H1 (cell line): ENCODE data around the gene PAX5. TPM values are rescaled to one million over a fixed set of nuclear protein-coding genes. Genes with fewer than 3 reads are reported as not detected.

Experiments
- CTCF ChIA-PET: fragments of 300-600 bp; sonication (Branson Sonifier 250); formaldehyde crosslinking; loops from one replicate; lab custom pipeline; 2021; ENCODE audit not compliant: partially characterized antibody; lab: Charles Lee
- POLR2A ChIA-PET: fragments of 300-600 bp; sonication (Branson Sonifier 250); formaldehyde crosslinking; loops from one replicate; lab custom pipeline; 2021; ENCODE audit warnings: inconsistent platforms; ENCODE audit not compliant: partially characterized antibody; lab: Charles Lee
- DNase-seq, 2 experiments: peaks; one replicate each; pipeline versions ENCODE4 v3.0.0 to v3.0.0-alpha.2; 2010 to 2022; ENCODE audit warnings: low spot score in 2 of 2, low read depth in 1 of 2, mixed read lengths in 1 of 2
- FAIRE-seq: peaks from 2 replicates; lab custom pipeline; 2011; peaks lifted over from hg19 to GRCh38; lab: Jason Lieb, UNC
- H2AFZ ChIP-seq: 2 replicates; pipeline ENCODE4 v1.8.1; 2012; ENCODE audit warnings: low read length, inconsistent platforms
- H2AK5ac ChIP-seq: 2 replicates; pipeline ENCODE4 v1.6.1; 2013; ENCODE audit warnings: low read depth, low read length
- H2BK120ac ChIP-seq: replicated peaks from 2 replicates; pipeline ENCODE3; 2013; ENCODE audit warnings: low read depth, low read length, inconsistent platforms
- H2BK12ac ChIP-seq: 2 replicates; pipeline ENCODE4 v1.6.1; 2013; ENCODE audit warnings: low read depth, low read length
- H2BK15ac ChIP-seq: 2 replicates; pipeline ENCODE4 v1.6.1; 2013; ENCODE audit warnings: low read length
- H2BK20ac ChIP-seq: 2 replicates; pipeline ENCODE4 v1.6.1; 2013; ENCODE audit warnings: low read length
- H2BK5ac ChIP-seq: 2 replicates; pipeline ENCODE4 v1.6.1; 2013; ENCODE audit warnings: low read depth, low read length
- H3K14ac ChIP-seq: 2 replicates; pipeline ENCODE4 v1.6.1; 2013; ENCODE audit warnings: inconsistent platforms; ENCODE audit not compliant: insufficient read length
- H3K18ac ChIP-seq: 2 replicates; pipeline ENCODE4 v1.6.1; 2013; ENCODE audit warnings: low read length; ENCODE audit errors: extremely low read depth
- H3K23ac ChIP-seq: 2 replicates; pipeline ENCODE4 v1.6.1; 2013; ENCODE audit warnings: inconsistent platforms; ENCODE audit not compliant: insufficient read length
- H3K23me2 ChIP-seq: 2 replicates; pipeline ENCODE4 v1.6.1; 2013; ENCODE audit warnings: low read depth, low read length
- H3K27ac ChIP-seq: 2 replicates; pipeline ENCODE4 v1.6.1; 2011; ENCODE audit warnings: low read depth, low read length, inconsistent platforms
- H3K27me3 ChIP-seq, 4 experiments: replicated peaks in 1 of 4; 1 replicate in 1 of 4; 2 replicates in 3 of 4; pipeline versions ENCODE4 v1.6.1 to v1.8.1; 2011 to 2013; ENCODE audit warnings: low read length in 3 of 4, mild to moderate bottlenecking in 3 of 4, inconsistent platforms in 2 of 4, mixed read lengths in 2 of 4, moderate library complexity in 1 of 4; ENCODE audit not compliant: control insufficient read depth in 3 of 4, insufficient read depth in 3 of 4; ENCODE audit errors: extremely low read depth in 1 of 4
- H3K36me3 ChIP-seq, 4 experiments: 2 replicates each; pipeline versions ENCODE4 v1.6.1 to v1.8.1; 2011 to 2013; ENCODE audit warnings: mild to moderate bottlenecking in 4 of 4, low read length in 3 of 4, moderate library complexity in 2 of 4, control low read depth in 1 of 4, inconsistent platforms in 1 of 4; ENCODE audit not compliant: insufficient read depth in 4 of 4, control insufficient read depth in 2 of 4
- H3K4ac ChIP-seq: replicated peaks from 2 replicates; pipeline ENCODE3; 2013; ENCODE audit warnings: low read length, low read depth, mixed read lengths, inconsistent platforms; ENCODE audit not compliant: insufficient read length
- H3K4me1 ChIP-seq, 4 experiments: replicated peaks in 1 of 4; 1 replicate in 1 of 4; 2 replicates in 3 of 4; pipeline versions ENCODE4 v1.6.1 to v1.8.1; 2011 to 2013; ENCODE audit warnings: low read length in 3 of 4, inconsistent platforms in 2 of 4, mixed read lengths in 1 of 4; ENCODE audit not compliant: insufficient read depth in 4 of 4, control insufficient read depth in 3 of 4
- H3K4me2 ChIP-seq, 2 experiments: 2 replicates each; pipeline versions ENCODE4 v1.6.1 to v1.8.1; 2011 to 2013; ENCODE audit warnings: low read depth in 2 of 2, low read length in 2 of 2, control low read depth in 1 of 2, inconsistent platforms in 1 of 2, mild to moderate bottlenecking in 1 of 2; ENCODE audit not compliant: insufficient read depth in 1 of 2
- H3K4me3 ChIP-seq, 4 experiments: fragments of 200-600, 300-600 bp in 1 of 4; sonication (generic), shearing (Covaris generic), sonication (Bioruptor Twin) in 1 of 4; 2 replicates each; pipeline versions ENCODE4 v1.5.1 to v1.8.1; 2011 to 2016; ENCODE audit warnings: low read length in 4 of 4, low read depth in 3 of 4, control low read depth in 2 of 4, inconsistent platforms in 2 of 4, mild to moderate bottlenecking in 2 of 4, mixed read lengths in 1 of 4, moderate library complexity in 1 of 4; ENCODE audit not compliant: insufficient read depth in 2 of 4; ENCODE audit errors: extremely low read depth in 1 of 4
- H3K56ac ChIP-seq: replicated peaks from 2 replicates; pipeline ENCODE3; 2013; ENCODE audit warnings: low read depth, mild to moderate bottlenecking, mixed read lengths, low read length, inconsistent platforms; ENCODE audit not compliant: insufficient read length
- H3K79me1 ChIP-seq: 2 replicates; pipeline ENCODE4 v1.6.1; 2013; ENCODE audit warnings: low read depth, low read length, control low read depth
- H3K79me2 ChIP-seq, 2 experiments: 2 replicates each; pipeline versions ENCODE4 v1.6.1 to v1.8.1; 2012 to 2013; ENCODE audit warnings: low read length in 2 of 2, mild to moderate bottlenecking in 2 of 2, inconsistent platforms in 1 of 2; ENCODE audit not compliant: insufficient read depth in 2 of 2, control insufficient read depth in 1 of 2
- H3K9ac ChIP-seq, 4 experiments: replicated peaks in 1 of 4; 1 replicate in 1 of 4; 2 replicates in 3 of 4; pipeline versions ENCODE4 v1.6.1 to v1.8.1; 2011 to 2013; ENCODE audit warnings: low read depth in 3 of 4, low read length in 3 of 4, control low read depth in 2 of 4, mild to moderate bottlenecking in 2 of 4, moderate library complexity in 2 of 4, inconsistent platforms in 1 of 4; ENCODE audit errors: extremely low read depth in 1 of 4
- H3K9me3 ChIP-seq, 2 experiments: 2 replicates each; pipeline versions ENCODE4 v1.6.1 to v1.8.1; 2012 to 2013; ENCODE audit warnings: mild to moderate bottlenecking in 2 of 2, moderate library complexity in 2 of 2, control low read depth in 1 of 2, inconsistent platforms in 1 of 2, low read depth in 1 of 2, low read length in 1 of 2, mixed read lengths in 1 of 2; ENCODE audit not compliant: insufficient read depth in 2 of 2
- H4K20me1 ChIP-seq, 2 experiments: replicated peaks in 1 of 2; 2 replicates each; pipeline versions ENCODE3 to v1.8.1; 2011 to 2013; ENCODE audit warnings: inconsistent platforms in 2 of 2, low read length in 2 of 2, mild to moderate bottlenecking in 1 of 2; ENCODE audit not compliant: insufficient read depth in 2 of 2, control insufficient read depth in 1 of 2
- H4K5ac ChIP-seq: 2 replicates; pipeline ENCODE4 v1.6.1; 2013; ENCODE audit warnings: low read length, low read depth, mixed read lengths, inconsistent platforms; ENCODE audit not compliant: insufficient read length
- H4K8ac ChIP-seq: 2 replicates; pipeline ENCODE4 v1.8.0; 2013; ENCODE audit warnings: mild to moderate bottlenecking, moderate library complexity, low read length, inconsistent platforms; ENCODE audit not compliant: insufficient read depth; ENCODE audit errors: extremely low read depth
- H4K91ac ChIP-seq: replicated peaks from 2 replicates; pipeline ENCODE3; 2013; ENCODE audit warnings: low read length, mixed read lengths, inconsistent platforms; ENCODE audit not compliant: insufficient read length
- CHD1 ChIP-seq: IDR thresholded peaks from 2 replicates; pipeline ENCODE4 v1.6.1; 2012; ENCODE audit warnings: low read depth, low read length, improper control_type of control experiment
- RAD21 ChIP-seq, 2 experiments: IDR thresholded peaks in 1 of 2; conservative IDR thresholded peaks in 1 of 2; 2 replicates each; pipeline ENCODE4 v1.6.1; 2011; ENCODE audit warnings: low read depth in 2 of 2, low read length in 2 of 2, improper control_type of control experiment in 1 of 2, inconsistent platforms in 1 of 2, mild to moderate bottlenecking in 1 of 2, moderate library complexity in 1 of 2
- TCF12 ChIP-seq: IDR thresholded peaks from 2 replicates; pipeline ENCODE4 v1.6.1; 2011; ENCODE audit warnings: low read depth, mild to moderate bottlenecking, low read length
- YY1 ChIP-seq: IDR thresholded peaks from 2 replicates; pipeline ENCODE4 v1.6.1; 2011; ENCODE audit warnings: low read depth, mild to moderate bottlenecking, low read length
- WGBS, 2 experiments: shearing (Covaris generic) in 1 of 2; methylation state at CpG; one replicate each; pipeline versions ENCODE4 v1.1.6 to v1.1.7; 2013 to 2015; ENCODE audit warnings: low lambda C conversion rate in 2 of 2, mixed read lengths in 2 of 2, inconsistent platforms in 1 of 2, low coverage in 1 of 2, missing lambda C conversion rate in 1 of 2; ENCODE audit not compliant: insufficient replicate concordance in 2 of 2, insufficient coverage in 1 of 2, insufficient read length in 1 of 2; ENCODE audit errors: extremely low coverage in 1 of 2, missing lambda C conversion rate in 1 of 2; 5-methylcytosine and 5-hydroxymethylcytosine counted together
- polyA plus RNA-seq, 7 experiments: library from polyadenylated mRNA; depleted of rRNA in 3 of 7; stranded (reverse) in 5 of 7; unstranded in 2 of 7; fragments of >200 nt in 5 of 7; fragments of 200-250 nt in 2 of 7; gene quantifications; 1 replicate in 5 of 7; 2 replicates in 1 of 7; 4 replicates in 1 of 7; pipeline versions ENCODE4 v1.2.1 to v1.2.3, GENCODE V29; 2011 to 2013; ENCODE audit warnings: missing spikeins in 2 of 7, mixed read lengths in 2 of 7
- total RNA-seq: library from RNA; stranded (reverse); fragmentation: NEBNext Ultra II Directional; extraction: Animal tissue kit (Norgen Biotek cat#: 25700); gene quantifications from 2 replicates; pipeline ENCODE4 v1.2.1, GENCODE V29; 2021
- TF ChIP-seq, protein P1 (sequence below), 3 experiments: IDR thresholded peaks; 1 replicate in 2 of 3; 2 replicates in 1 of 3; pipeline versions ENCODE4 v1.5.1 to v1.6.1; 2011; ENCODE audit warnings: low read length in 3 of 3, mild to moderate bottlenecking in 3 of 3, inconsistent platforms in 2 of 3, low read depth in 1 of 3, moderate library complexity in 1 of 3; ENCODE audit not compliant: insufficient read depth in 1 of 3; ENCODE audit errors: control extremely low read depth in 1 of 3
- TF ChIP-seq, protein P2 (sequence below): IDR thresholded peaks from 2 replicates; pipeline ENCODE4 v1.6.1; 2012; ENCODE audit warnings: low read length, inconsistent platforms

PAX5 gene
- total and polyA plus RNA-seq, 2 of the 8 experiments (the other 6 are each of a cell fraction or from before 2014, with no cell fraction given): 0.29 to 0.43 TPM

DNA sequence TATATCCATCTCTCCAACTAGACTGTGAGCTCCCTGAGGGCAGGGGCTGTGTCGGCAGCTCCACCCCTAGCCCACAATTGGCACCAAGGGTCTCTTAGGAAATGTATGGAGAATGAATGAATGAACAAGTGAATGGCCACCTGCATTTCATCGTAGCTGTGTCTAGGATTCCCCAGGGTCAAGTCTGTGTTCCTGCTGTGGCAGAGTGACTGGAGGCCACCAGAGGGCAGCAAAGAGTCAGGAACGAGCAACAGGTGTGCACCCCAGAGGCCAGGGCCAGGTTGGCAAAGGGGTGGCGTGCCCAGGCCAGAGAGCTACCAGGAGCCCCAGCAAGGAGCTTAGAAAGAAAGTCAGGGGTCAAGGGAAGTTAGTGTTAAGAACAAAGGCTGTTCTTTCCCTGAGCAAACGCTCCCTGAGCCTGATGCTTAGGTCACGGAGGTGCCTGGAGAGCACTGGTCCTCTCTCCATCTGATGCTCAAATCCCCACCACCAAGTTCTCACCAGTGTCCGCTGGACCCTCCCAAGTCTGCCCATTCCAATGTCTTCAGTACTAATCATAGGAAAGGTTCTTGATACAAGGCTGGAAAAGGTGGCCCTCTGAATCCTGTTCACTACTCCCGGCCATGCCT is 160.7 kb downstream of the PAX5 start:
- no peak overlapping the region for H3K14ac ChIP-seq
- H3K79me1 ChIP-seq: no peaks in the 10 kb centered on the region
- H3K9me3 ChIP-seq: peaks cover 0 to 4% of the 10 kb centered on the region in 2 experiments; a peak in 2 of 4 replicates
- H3K18ac ChIP-seq: no peak overlapping the region
- no peak overlapping the region for H4K91ac ChIP-seq
- no peak overlapping the region for H2AFZ ChIP-seq
- H3K27ac ChIP-seq: no peak overlapping the region
- H3K23me2 ChIP-seq: peaks cover 3% of the 10 kb centered on the region; the same call in 1 of the 2 replicates
- H4K5ac ChIP-seq: no peak overlapping the region
- no peak overlapping the region for H3K4me2 ChIP-seq
- H3K4me1 ChIP-seq: no peaks in the 10 kb centered on the region; a peak in 1 of 7 replicates
- H3K4ac ChIP-seq: no peak overlapping the region
- H2AK5ac ChIP-seq: no peak overlapping the region
- peaks cover 0 to 2% (median 0%) of the 10 kb centered on the region in 4 experiments; a peak in 1 of 7 replicates for H3K27me3 ChIP-seq
- CTCF ChIA-PET: interaction anchor here (0.8 to 27.2 kb wide), 60 partner anchors 10 to 537 kb away, joined by 3 to 657 read pairs (median 5); no protein-coding TSS in a partner anchor
- H4K20me1 ChIP-seq: peaks cover 0 to 3% of the 10 kb centered on the region in 2 experiments
- H3K36me3 ChIP-seq: no peaks in the 10 kb centered on the region
- H3K9ac ChIP-seq: no peak overlapping the region
- no peak overlapping the region for H3K23ac ChIP-seq
- no peak overlapping the region for H2BK12ac ChIP-seq
- FAIRE-seq (peak; percentile 81), DNase-seq (peak in 1 of 2 experiments; percentile 89)
- WGBS, 2 experiments: 54% methylated on average over 7 of the region's 8 CpGs; no CpG with 5 or more reads in 1 of the 2 experiments
- H3K4me3 ChIP-seq: no peak overlapping the region
- no peak overlapping the region for H2BK5ac ChIP-seq
- TF ChIP-seq CHD1 (no peak), YY1 (0 out of 2 replicates have a peak, but pooled peaks have one; percentile 34), RAD21 (IDR thresholded peaks at IDR 0.05 in 1 of 2, conservative IDR thresholded peaks at IDR 0.05 in 1 of 2; ENCODE audit: low read depth in 2 of 2, low read length in 2 of 2) (peak; percentile 94 to 98), TCF12 (0 out of 2 replicates have a peak, but pooled peaks have one; percentile 60)
- TF ChIP-seq, protein P1, sequence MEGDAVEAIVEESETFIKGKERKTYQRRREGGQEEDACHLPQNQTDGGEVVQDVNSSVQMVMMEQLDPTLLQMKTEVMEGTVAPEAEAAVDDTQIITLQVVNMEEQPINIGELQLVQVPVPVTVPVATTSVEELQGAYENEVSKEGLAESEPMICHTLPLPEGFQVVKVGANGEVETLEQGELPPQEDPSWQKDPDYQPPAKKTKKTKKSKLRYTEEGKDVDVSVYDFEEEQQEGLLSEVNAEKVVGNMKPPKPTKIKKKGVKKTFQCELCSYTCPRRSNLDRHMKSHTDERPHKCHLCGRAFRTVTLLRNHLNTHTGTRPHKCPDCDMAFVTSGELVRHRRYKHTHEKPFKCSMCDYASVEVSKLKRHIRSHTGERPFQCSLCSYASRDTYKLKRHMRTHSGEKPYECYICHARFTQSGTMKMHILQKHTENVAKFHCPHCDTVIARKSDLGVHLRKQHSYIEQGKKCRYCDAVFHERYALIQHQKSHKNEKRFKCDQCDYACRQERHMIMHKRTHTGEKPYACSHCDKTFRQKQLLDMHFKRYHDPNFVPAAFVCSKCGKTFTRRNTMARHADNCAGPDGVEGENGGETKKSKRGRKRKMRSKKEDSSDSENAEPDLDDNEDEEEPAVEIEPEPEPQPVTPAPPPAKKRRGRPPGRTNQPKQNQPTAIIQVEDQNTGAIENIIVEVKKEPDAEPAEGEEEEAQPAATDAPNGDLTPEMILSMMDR (IDR thresholded peaks at IDR 0.05; ENCODE audit: control extremely low read depth in 1 of 3, insufficient read depth in 1 of 3, low read depth in 1 of 3, low read length in 3 of 3): peak; percentile 93 to 98 (median 95)
- TF ChIP-seq, protein P2, sequence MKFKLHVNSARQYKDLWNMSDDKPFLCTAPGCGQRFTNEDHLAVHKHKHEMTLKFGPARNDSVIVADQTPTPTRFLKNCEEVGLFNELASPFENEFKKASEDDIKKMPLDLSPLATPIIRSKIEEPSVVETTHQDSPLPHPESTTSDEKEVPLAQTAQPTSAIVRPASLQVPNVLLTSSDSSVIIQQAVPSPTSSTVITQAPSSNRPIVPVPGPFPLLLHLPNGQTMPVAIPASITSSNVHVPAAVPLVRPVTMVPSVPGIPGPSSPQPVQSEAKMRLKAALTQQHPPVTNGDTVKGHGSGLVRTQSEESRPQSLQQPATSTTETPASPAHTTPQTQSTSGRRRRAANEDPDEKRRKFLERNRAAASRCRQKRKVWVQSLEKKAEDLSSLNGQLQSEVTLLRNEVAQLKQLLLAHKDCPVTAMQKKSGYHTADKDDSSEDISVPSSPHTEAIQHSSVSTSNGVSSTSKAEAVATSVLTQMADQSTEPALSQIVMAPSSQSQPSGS: no peak
- POLR2A ChIA-PET: interaction anchor here (1.2 kb wide), 2 partner anchors 116 to 118 kb away, joined by 3 to 5 read pairs; no protein-coding TSS in a partner anchor
- H2BK15ac ChIP-seq: no peak overlapping the region
- H2BK120ac ChIP-seq: no peak overlapping the region
- H3K56ac ChIP-seq: no peak overlapping the region
- H3K79me2 ChIP-seq: no peaks in the 10 kb centered on the region
- H4K8ac ChIP-seq: no peak overlapping the region
- 0 out of 2 replicates have a peak overlapping the region, but pooled peaks have one; percentile 32 for H2BK20ac ChIP-seq
